ENCODE measurements around the gene ERGIC1. TPM values are rescaled to one million over a fixed set of nuclear protein-coding genes. Genes with fewer than 3 reads are reported as not detected.

Gene ERGIC1
- total and polyA plus RNA-seq, 2 of the 13 experiments (the other 11 are each of a cell fraction or from before 2014, with no cell fraction given): 78.5 to 184 TPM

DNA sequence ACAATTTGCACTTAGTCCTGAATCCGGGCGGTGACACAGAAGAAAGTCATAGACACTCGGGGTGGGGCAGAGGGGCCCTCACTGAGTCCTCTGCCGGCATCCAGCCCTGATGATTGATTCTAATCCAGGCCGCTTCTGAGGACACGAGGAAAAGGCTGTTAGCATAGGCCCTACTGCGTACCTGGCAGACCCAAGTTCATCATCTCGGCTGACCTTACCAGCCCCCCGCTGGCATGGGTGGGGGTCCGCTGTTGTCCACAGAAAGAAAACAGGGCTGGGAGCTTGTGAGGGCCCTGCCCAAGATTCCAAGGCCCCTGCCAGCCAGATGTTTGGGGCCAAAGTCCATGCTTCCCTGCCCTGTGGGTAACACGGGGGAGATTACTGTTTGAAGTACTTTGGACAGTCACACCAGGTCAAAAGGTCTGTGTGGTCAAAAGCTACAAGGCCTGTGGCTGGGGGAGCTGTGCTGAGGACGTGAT is 24.5 kb downstream of the ERGIC1 start (continued):
- TF ChIP-seq, protein P1, sequence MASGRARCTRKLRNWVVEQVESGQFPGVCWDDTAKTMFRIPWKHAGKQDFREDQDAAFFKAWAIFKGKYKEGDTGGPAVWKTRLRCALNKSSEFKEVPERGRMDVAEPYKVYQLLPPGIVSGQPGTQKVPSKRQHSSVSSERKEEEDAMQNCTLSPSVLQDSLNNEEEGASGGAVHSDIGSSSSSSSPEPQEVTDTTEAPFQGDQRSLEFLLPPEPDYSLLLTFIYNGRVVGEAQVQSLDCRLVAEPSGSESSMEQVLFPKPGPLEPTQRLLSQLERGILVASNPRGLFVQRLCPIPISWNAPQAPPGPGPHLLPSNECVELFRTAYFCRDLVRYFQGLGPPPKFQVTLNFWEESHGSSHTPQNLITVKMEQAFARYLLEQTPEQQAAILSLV (CRISPR knock-in tag; IDR thresholded peaks at IDR 0.05; ENCODE audit: borderline replicate concordance): peak; percentile 13; the same call in 1 of the 2 replicates
- TF ChIP-seq HNF4G (IDR thresholded peaks at IDR 0.05; ENCODE audit: borderline replicate concordance, low read depth, low read length): peak; percentile 100
- peak; percentile 98 for TF ChIP-seq HNF4G (CRISPR knock-in tag; IDR thresholded peaks at IDR 0.05; ENCODE audit: borderline replicate concordance, low read depth)
- no peak for TF ChIP-seq ZNF713 (CRISPR knock-in tag; IDR thresholded peaks at IDR 0.05)
- TF ChIP-seq HOXA3 (CRISPR knock-in tag; IDR thresholded peaks at IDR 0.05): peak; percentile 87
- TF ChIP-seq HNRNPL (IDR thresholded peaks at IDR 0.05; ENCODE audit: low read depth, low read length): peak; percentile 95
- no peak for TF ChIP-seq PCBP1 (IDR thresholded peaks at IDR 0.05; ENCODE audit: borderline replicate concordance, low read depth, low read length)
- TF ChIP-seq NAIF1 (CRISPR knock-in tag; IDR thresholded peaks at IDR 0.05; ENCODE audit: borderline replicate concordance): peak; percentile 54; the same call in 1 of the 2 replicates
- TF ChIP-seq, protein P2, sequence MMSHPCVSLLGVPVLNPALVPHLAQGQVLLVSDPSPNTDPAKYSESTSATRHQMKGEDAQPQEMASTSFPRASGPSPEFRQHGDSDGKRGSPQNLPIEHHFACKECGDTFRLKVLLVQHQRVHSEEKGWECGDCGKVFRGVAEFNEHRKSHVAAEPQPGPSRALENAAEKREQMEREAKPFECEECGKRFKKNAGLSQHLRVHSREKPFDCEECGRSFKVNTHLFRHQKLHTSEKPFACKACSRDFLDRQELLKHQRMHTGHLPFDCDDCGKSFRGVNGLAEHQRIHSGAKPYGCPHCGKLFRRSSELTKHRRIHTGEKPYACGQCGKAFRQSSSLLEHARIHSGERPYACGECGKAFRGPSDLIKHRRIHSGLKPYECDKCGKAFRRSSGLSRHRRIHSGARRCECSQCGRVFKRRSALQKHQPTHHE (CRISPR knock-in tag; IDR thresholded peaks at IDR 0.05; ENCODE audit: borderline replicate concordance): no peak
- no peak for TF ChIP-seq ZNF570 (CRISPR knock-in tag; IDR thresholded peaks at IDR 0.05; ENCODE audit: borderline replicate concordance)
- no peak for TF ChIP-seq ZSCAN12 (CRISPR knock-in tag; IDR thresholded peaks at IDR 0.05)
- TF ChIP-seq ZNF496 (CRISPR knock-in tag; IDR thresholded peaks at IDR 0.05; ENCODE audit: insufficient replicate concordance): no peak
- TF ChIP-seq, protein P3, sequence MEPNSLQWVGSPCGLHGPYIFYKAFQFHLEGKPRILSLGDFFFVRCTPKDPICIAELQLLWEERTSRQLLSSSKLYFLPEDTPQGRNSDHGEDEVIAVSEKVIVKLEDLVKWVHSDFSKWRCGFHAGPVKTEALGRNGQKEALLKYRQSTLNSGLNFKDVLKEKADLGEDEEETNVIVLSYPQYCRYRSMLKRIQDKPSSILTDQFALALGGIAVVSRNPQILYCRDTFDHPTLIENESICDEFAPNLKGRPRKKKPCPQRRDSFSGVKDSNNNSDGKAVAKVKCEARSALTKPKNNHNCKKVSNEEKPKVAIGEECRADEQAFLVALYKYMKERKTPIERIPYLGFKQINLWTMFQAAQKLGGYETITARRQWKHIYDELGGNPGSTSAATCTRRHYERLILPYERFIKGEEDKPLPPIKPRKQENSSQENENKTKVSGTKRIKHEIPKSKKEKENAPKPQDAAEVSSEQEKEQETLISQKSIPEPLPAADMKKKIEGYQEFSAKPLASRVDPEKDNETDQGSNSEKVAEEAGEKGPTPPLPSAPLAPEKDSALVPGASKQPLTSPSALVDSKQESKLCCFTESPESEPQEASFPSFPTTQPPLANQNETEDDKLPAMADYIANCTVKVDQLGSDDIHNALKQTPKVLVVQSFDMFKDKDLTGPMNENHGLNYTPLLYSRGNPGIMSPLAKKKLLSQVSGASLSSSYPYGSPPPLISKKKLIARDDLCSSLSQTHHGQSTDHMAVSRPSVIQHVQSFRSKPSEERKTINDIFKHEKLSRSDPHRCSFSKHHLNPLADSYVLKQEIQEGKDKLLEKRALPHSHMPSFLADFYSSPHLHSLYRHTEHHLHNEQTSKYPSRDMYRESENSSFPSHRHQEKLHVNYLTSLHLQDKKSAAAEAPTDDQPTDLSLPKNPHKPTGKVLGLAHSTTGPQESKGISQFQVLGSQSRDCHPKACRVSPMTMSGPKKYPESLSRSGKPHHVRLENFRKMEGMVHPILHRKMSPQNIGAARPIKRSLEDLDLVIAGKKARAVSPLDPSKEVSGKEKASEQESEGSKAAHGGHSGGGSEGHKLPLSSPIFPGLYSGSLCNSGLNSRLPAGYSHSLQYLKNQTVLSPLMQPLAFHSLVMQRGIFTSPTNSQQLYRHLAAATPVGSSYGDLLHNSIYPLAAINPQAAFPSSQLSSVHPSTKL (CRISPR knock-in tag; IDR thresholded peaks at IDR 0.05): peak; percentile 98
- TF ChIP-seq ZNF616 (CRISPR knock-in tag; IDR thresholded peaks at IDR 0.05; ENCODE audit: low read depth): no peak
- no peak for TF ChIP-seq ZNF615 (CRISPR knock-in tag; IDR thresholded peaks at IDR 0.05; ENCODE audit: borderline replicate concordance)
- no peak for TF ChIP-seq CCDC6 (CRISPR knock-in tag; IDR thresholded peaks at IDR 0.05)
- no peak for TF ChIP-seq ZNF878 (CRISPR knock-in tag; IDR thresholded peaks at IDR 0.05)
- no peak for TF ChIP-seq ZNF891 (CRISPR knock-in tag; IDR thresholded peaks at IDR 0.05)
- no peak for TF ChIP-seq MED8 (CRISPR knock-in tag; IDR thresholded peaks at IDR 0.05; ENCODE audit: insufficient replicate concordance)
- no peak; the same call in 1 of the 2 replicates for TF ChIP-seq ZNF350 (CRISPR knock-in tag; IDR thresholded peaks at IDR 0.05; ENCODE audit: borderline replicate concordance, low read depth)
- peak; percentile 98 for TF ChIP-seq NCOR1 (IDR thresholded peaks at IDR 0.05; ENCODE audit: borderline replicate concordance, low read length)
- TF ChIP-seq, protein P4, sequence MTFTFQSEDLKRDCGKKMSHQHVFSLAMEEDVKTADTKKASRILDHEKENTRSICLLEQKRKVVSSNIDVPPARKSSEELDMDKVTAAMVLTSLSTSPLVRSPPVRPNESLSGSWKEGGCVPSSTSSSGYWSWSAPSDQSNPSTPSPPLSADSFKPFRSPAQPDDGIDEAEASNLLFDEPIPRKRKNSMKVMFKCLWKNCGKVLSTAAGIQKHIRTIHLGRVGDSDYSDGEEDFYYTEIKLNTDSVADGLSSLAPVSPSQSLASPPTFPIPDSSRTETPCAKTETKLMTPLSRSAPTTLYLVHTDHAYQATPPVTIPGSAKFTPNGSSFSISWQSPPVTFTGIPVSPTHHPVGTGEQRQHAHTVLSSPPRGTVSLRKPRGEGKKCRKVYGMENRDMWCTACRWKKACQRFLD (CRISPR knock-in tag; IDR thresholded peaks at IDR 0.05; ENCODE audit: borderline replicate concordance): 0 out of 2 replicates have a peak, but pooled peaks have one; percentile 27
- TF ChIP-seq GFI1 (CRISPR knock-in tag; IDR thresholded peaks at IDR 0.05; ENCODE audit: borderline replicate concordance): peak; percentile 94; the same call in 1 of the 2 replicates
